Mesenchymal stem cell (in vitro differentiated cells and primary cell): ENCODE results near the gene POLR3H.

Experiments used
- DNase-seq: peaks from one replicate; pipeline ENCODE4 v3.0.0-alpha.2; 2013
- H2AFZ ChIP-seq: one replicate; pipeline ENCODE4 v1.6.1; 2013; ENCODE audit warnings: low read depth, mild to moderate bottlenecking, control low read depth, inconsistent platforms, low read length, moderate library complexity
- H2AK5ac ChIP-seq: 2 replicates; pipeline ENCODE4 v1.6.1; 2013; ENCODE audit warnings: low read length, moderate library complexity, mild to moderate bottlenecking, inconsistent platforms; ENCODE audit not compliant: severe bottlenecking
- H2BK120ac ChIP-seq: one replicate; pipeline ENCODE4 v1.6.1; 2013; ENCODE audit warnings: low read depth, mild to moderate bottlenecking, inconsistent platforms, low read length, moderate library complexity
- H2BK12ac ChIP-seq, 2 experiments: one replicate each; pipeline ENCODE4 v1.6.1; 2013; ENCODE audit warnings: inconsistent platforms in 2 of 2, low read length in 2 of 2, mild to moderate bottlenecking in 2 of 2, moderate library complexity in 2 of 2, control low read depth in 1 of 2
- H2BK15ac ChIP-seq: one replicate; pipeline ENCODE4 v1.6.1; 2013; ENCODE audit warnings: mild to moderate bottlenecking, low read depth, inconsistent platforms; ENCODE audit not compliant: poor library complexity, severe bottlenecking
- H2BK5ac ChIP-seq: 2 replicates; pipeline ENCODE4 v1.6.1; 2013; ENCODE audit warnings: low read depth, mild to moderate bottlenecking, low read length, control low read depth, inconsistent platforms; ENCODE audit not compliant: poor library complexity, severe bottlenecking
- H3K14ac ChIP-seq, 2 experiments: one replicate each; pipeline ENCODE4 v1.6.1; 2013; ENCODE audit warnings: inconsistent platforms in 2 of 2, low read length in 2 of 2, control low read depth in 1 of 2, mild to moderate bottlenecking in 1 of 2, moderate library complexity in 1 of 2
- H3K18ac ChIP-seq, 2 experiments: one replicate each; pipeline ENCODE4 v1.6.1; 2013; ENCODE audit warnings: inconsistent platforms in 2 of 2, low read length in 2 of 2, control low read depth in 1 of 2, low read depth in 1 of 2, mild to moderate bottlenecking in 1 of 2
- H3K23ac ChIP-seq, 2 experiments: one replicate each; pipeline ENCODE4 v1.6.1; 2013; ENCODE audit warnings: inconsistent platforms in 2 of 2, low read length in 2 of 2, mild to moderate bottlenecking in 2 of 2, moderate library complexity in 2 of 2, control low read depth in 1 of 2
- H3K27ac ChIP-seq: 2 replicates; pipeline ENCODE4 v1.5.1; 2013; ENCODE audit warnings: mild to moderate bottlenecking, moderate library complexity, low read length, control low read depth, inconsistent platforms; ENCODE audit not compliant: poor library complexity, severe bottlenecking
- H3K27me3 ChIP-seq, 2 experiments: 2 replicates each; pipeline versions ENCODE4 v1.6.1 to v1.7.0; 2013; ENCODE audit warnings: low read length in 2 of 2, mild to moderate bottlenecking in 2 of 2, moderate library complexity in 2 of 2, control low read depth in 1 of 2, inconsistent platforms in 1 of 2; ENCODE audit not compliant: control insufficient read depth in 1 of 2, insufficient read depth in 1 of 2
- H3K36me3 ChIP-seq, 2 experiments: 2 replicates each; pipeline versions ENCODE4 v1.6.1 to v1.7.0; 2013; ENCODE audit warnings: low read length in 2 of 2, control low read depth in 1 of 2, inconsistent platforms in 1 of 2, low read depth in 1 of 2, mild to moderate bottlenecking in 1 of 2; ENCODE audit not compliant: insufficient read depth in 2 of 2, control insufficient read depth in 1 of 2
- H3K4ac ChIP-seq, 2 experiments: one replicate each; pipeline ENCODE4 v1.6.1; 2013; ENCODE audit warnings: inconsistent platforms in 2 of 2, low read length in 2 of 2, mild to moderate bottlenecking in 2 of 2, moderate library complexity in 2 of 2, control low read depth in 1 of 2, low read depth in 1 of 2
- H3K4me1 ChIP-seq: 2 replicates; pipeline ENCODE4 v1.6.1; 2013; ENCODE audit warnings: low read depth, low read length, control low read depth; ENCODE audit not compliant: control insufficient read depth, insufficient read depth
- H3K4me2 ChIP-seq: 2 replicates; pipeline ENCODE4 v1.6.1; 2013; ENCODE audit warnings: low read length, mild to moderate bottlenecking, inconsistent platforms; ENCODE audit not compliant: poor library complexity, severe bottlenecking
- H3K4me3 ChIP-seq, 2 experiments: 2 replicates each; pipeline versions ENCODE4 v1.5.1 to v1.7.0; 2013; ENCODE audit warnings: low read length in 2 of 2, mild to moderate bottlenecking in 2 of 2, control low read depth in 1 of 2, low read depth in 1 of 2; ENCODE audit not compliant: insufficient read depth in 1 of 2
- H3K79me1 ChIP-seq: replicated peaks from 2 replicates; pipeline ENCODE4 v1.6.1; 2013; ENCODE audit warnings: mild to moderate bottlenecking, control low read depth, low read length, inconsistent platforms; ENCODE audit not compliant: poor library complexity, severe bottlenecking
- H3K9ac ChIP-seq: 2 replicates; pipeline ENCODE4 v1.7.0; 2013; ENCODE audit warnings: mild to moderate bottlenecking, low read length, moderate library complexity
- H3K9me3 ChIP-seq: 2 replicates; pipeline ENCODE4 v1.7.0; 2013; ENCODE audit warnings: mild to moderate bottlenecking, low read length; ENCODE audit not compliant: control insufficient read depth
- H4K8ac ChIP-seq: one replicate; pipeline ENCODE4 v1.6.1; 2013; ENCODE audit warnings: inconsistent platforms, mild to moderate bottlenecking, low read length, moderate library complexity
- H4K91ac ChIP-seq: one replicate; pipeline ENCODE4 v1.6.1; 2013; ENCODE audit warnings: mild to moderate bottlenecking, low read length, inconsistent platforms
- WGBS: methylation state at CpG from one replicate; pipeline ENCODE4 v1.1.7; 2013; ENCODE audit warnings: mixed read lengths; 5-methylcytosine and 5-hydroxymethylcytosine counted together

POLR3H gene

GRCh38 chr22:41513391-41513790 lies 30.9 kb downstream of the POLR3H start:
- Histone ChIP-seq H3K23ac (no peak overlapping the region), H3K36me3 (peaks cover 63 to 66% of the 10 kb centered on the region in 2 experiments), H3K4ac (peak overlapping the region in 1 of 2 experiments; percentile 5), H3K27ac (peak overlapping the region; percentile 9), H4K8ac (peak overlapping the region; percentile 35), H3K4me3 (no peak overlapping the region), H2AK5ac (peak overlapping the region; percentile 53), H2BK15ac (no peak overlapping the region), H3K27me3 (no peaks in the 10 kb centered on the region), H3K18ac (peak overlapping the region; percentile 58 to 61), H3K79me1 (peaks cover 45% of the 10 kb centered on the region), H3K4me1 (peaks cover 35% of the 10 kb centered on the region), H3K4me2 (no peak overlapping the region), H2BK12ac (peak overlapping the region in 1 of 2 experiments; percentile 70), H3K9ac (peak overlapping the region; percentile 10), H3K14ac (no peak overlapping the region), H3K9me3 (no peaks in the 10 kb centered on the region), H2BK5ac (no peak overlapping the region), H2AFZ (no peak overlapping the region), H2BK120ac (peak overlapping the region; percentile 3), H4K91ac (peak overlapping the region; percentile 30)
- 93% methylated on average over 5 of the region's 5 CpGs for WGBS
- no peak for DNase-seq

GRCh38 chr22:41512421-41513194 lies 31.7 kb downstream of the POLR3H start:
- H3K4ac ChIP-seq: peak overlapping the region; percentile 26 to 63
- H2BK15ac ChIP-seq: no peak overlapping the region
- peaks cover 38% of the 10 kb centered on the region for H3K4me1 ChIP-seq
- H3K23ac ChIP-seq: peak overlapping the region in 1 of 2 experiments; percentile 2
- no peaks in the 10 kb centered on the region for H3K27me3 ChIP-seq
- H2BK5ac ChIP-seq: no peak overlapping the region
- no peaks in the 10 kb centered on the region for H3K9me3 ChIP-seq
- peaks cover 65 to 70% of the 10 kb centered on the region in 2 experiments for H3K36me3 ChIP-seq
- peak overlapping the region; percentile 74 for H4K91ac ChIP-seq
- no peak overlapping the region for H3K4me2 ChIP-seq
- H3K4me3 ChIP-seq: no peak overlapping the region
- H4K8ac ChIP-seq: peak overlapping the region; percentile 68
- peaks cover 49% of the 10 kb centered on the region for H3K79me1 ChIP-seq
- H3K27ac ChIP-seq: peak overlapping the region; percentile 9
- H2BK120ac ChIP-seq: peak overlapping the region; percentile 35
- H3K18ac ChIP-seq: peak overlapping the region; percentile 40 to 78
- DNase-seq: peak; percentile 72
- peak overlapping the region; percentile 10 for H3K9ac ChIP-seq
- H2AFZ ChIP-seq: no peak overlapping the region
- WGBS: 50% methylated on average over 16 of the region's 17 CpGs
- peak overlapping the region in 1 of 2 experiments; percentile 23 for H3K14ac ChIP-seq
- H2BK12ac ChIP-seq: peak overlapping the region; percentile 81 to 91
- H2AK5ac ChIP-seq: peak overlapping the region; percentile 59

DNA sequence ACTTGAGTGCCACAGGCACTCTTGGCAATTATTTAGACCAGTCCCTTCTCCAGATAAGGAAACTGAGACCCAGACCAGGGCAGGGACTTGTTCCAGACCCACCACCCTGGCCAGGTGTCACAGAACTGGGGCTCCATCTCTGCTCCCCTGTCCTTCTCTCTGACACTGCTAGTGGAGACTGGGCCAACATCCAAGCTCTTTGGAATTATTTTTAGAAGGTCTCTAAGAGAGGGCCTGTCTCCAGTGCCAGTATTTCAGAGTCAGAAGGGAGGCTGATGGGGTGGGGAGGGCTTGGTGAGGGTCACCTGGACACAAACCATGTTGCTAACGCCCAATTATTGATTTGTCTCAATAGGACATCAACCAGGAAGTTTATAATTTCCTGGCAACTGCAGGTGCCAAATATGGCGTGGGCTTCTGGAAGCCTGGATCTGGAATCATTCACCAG lies 32.7 kb downstream of the POLR3H start:
- H4K91ac ChIP-seq: no peak overlapping the region
- H3K23ac ChIP-seq: no peak overlapping the region
- H3K4me1 ChIP-seq: peaks cover 32% of the 10 kb centered on the region
- peaks cover 56% of the 10 kb centered on the region for H3K79me1 ChIP-seq
- H3K9ac ChIP-seq: peak overlapping the region; percentile 11
- no peak overlapping the region for H3K4ac ChIP-seq
- H3K9me3 ChIP-seq: no peaks in the 10 kb centered on the region
- H4K8ac ChIP-seq: no peak overlapping the region
- no peak overlapping the region for H2BK120ac ChIP-seq
- no peak overlapping the region for H3K4me3 ChIP-seq
- no peak overlapping the region for H3K27ac ChIP-seq
- WGBS: 100% methylated on average over 2 of the region's 2 CpGs
- peak overlapping the region; percentile 20 for H2AK5ac ChIP-seq
- H3K27me3 ChIP-seq: no peaks in the 10 kb centered on the region
- H3K36me3 ChIP-seq: peaks cover 57 to 66% of the 10 kb centered on the region in 2 experiments
- H3K14ac ChIP-seq: no peak overlapping the region
- H2BK12ac ChIP-seq: no peak overlapping the region
- no peak for DNase-seq
- no peak overlapping the region for H3K4me2 ChIP-seq
- H2BK5ac ChIP-seq: no peak overlapping the region
- H2AFZ ChIP-seq: no peak overlapping the region
- H2BK15ac ChIP-seq: no peak overlapping the region
- no peak overlapping the region for H3K18ac ChIP-seq

GRCh38 chr22:41508770-41509170 lies 35.5 kb downstream of the POLR3H start:
- Histone ChIP-seq H2BK12ac (no peak overlapping the region), H3K9ac (no peak overlapping the region), H2BK5ac (no peak overlapping the region), H2BK15ac (no peak overlapping the region), H3K79me1 (peaks cover 46% of the 10 kb centered on the region), H3K27me3 (no peaks in the 10 kb centered on the region), H3K4ac (no peak overlapping the region), H2AK5ac (no peak overlapping the region), H3K4me3 (no peak overlapping the region), H3K9me3 (no peaks in the 10 kb centered on the region), H3K14ac (no peak overlapping the region), H3K4me2 (no peak overlapping the region), H3K36me3 (peaks cover 37 to 43% of the 10 kb centered on the region in 2 experiments), H4K8ac (no peak overlapping the region), H3K4me1 (peaks cover 32% of the 10 kb centered on the region), H4K91ac (no peak overlapping the region), H2AFZ (no peak overlapping the region), H3K23ac (no peak overlapping the region), H3K27ac (no peak overlapping the region), H3K18ac (no peak overlapping the region), H2BK120ac (no peak overlapping the region)
- WGBS: 95% methylated on average over 10 of the region's 12 CpGs
- DNase-seq: no peak
